ENCODE results near the gene STUM. TPM values are rescaled to one million over a fixed set of nuclear protein-coding genes. Genes with fewer than 3 reads are reported as not detected.

The STUM gene
- polyA plus RNA-seq, 2 of the 4 experiments (the other 2 are of a cell fraction), result not detected

GRCh38 chr1:226542623-226543103 is 5.9 kb upstream of the STUM start:
- ChIA-PET CTCF (interaction anchor here (1.1 to 2.3 kb wide), 4 partner anchors 9 to 125 kb away, joined by 3 to 8 read pairs (median 5); no protein-coding TSS in a partner anchor), POLR2A (no interaction called here)
- TF ChIP-seq EHF (CRISPR knock-in tag; IDR thresholded peaks at IDR 0.05) (no peak), HOXB13 (CRISPR knock-in tag; IDR thresholded peaks at IDR 0.05; ENCODE audit: low read depth) (no peak)
- Histone ChIP-seq H3K4me2 (no peak overlapping the region), H3K27ac (no peak overlapping the region), H3K9me3 (no peaks in the 10 kb centered on the region), H3K4me3 (no peak overlapping the region), H3K4me1 (no peaks in the 10 kb centered on the region)
- ATAC-seq, result no peak
- no peak for DNase-seq (ENCODE audit: low read depth in 1 of 2, low spot score in 1 of 2)
- no peak for FAIRE-seq
- WGBS (ENCODE audit: missing lambda C conversion rate), result 56% methylated on average over 10 of the region's 10 CpGs

- CTCF ChIA-PET, result interaction anchor here (0.9 to 5.7 kb wide), 6 partner anchors 9 to 284 kb away, joined by 3 to 36 read pairs (median 7); no protein-coding TSS in a partner anchor
- no peak for DNase-seq (ENCODE audit: low read depth in 1 of 2, low spot score in 1 of 2)
- H3K4me2 ChIP-seq, result no peak overlapping the region
- H3K4me3 ChIP-seq, result no peak overlapping the region
- FAIRE-seq, result no peak
- WGBS (ENCODE audit: missing lambda C conversion rate), result 21% methylated on average over 5 of the region's 5 CpGs
- no peaks in the 10 kb centered on the region for H3K9me3 ChIP-seq
- H3K4me1 ChIP-seq, result peaks cover 19% of the 10 kb centered on the region
- POLR2A ChIA-PET, result no interaction called here
- H3K27ac ChIP-seq, result no peak overlapping the region
- no peak for ATAC-seq
- TF ChIP-seq ZSCAN20 (CRISPR knock-in tag; IDR thresholded peaks at IDR 0.05), result no peak
- TF ChIP-seq KDM5A (IDR thresholded peaks at IDR 0.05), result no peak
- no peak for TF ChIP-seq MYC (IDR thresholded peaks at IDR 0.05; ENCODE audit: borderline replicate concordance, low read length)
- no peak for TF ChIP-seq NPAS2 (CRISPR knock-in tag; IDR thresholded peaks at IDR 0.05; ENCODE audit: borderline replicate concordance)
- no peak for TF ChIP-seq RNF2 (IDR thresholded peaks at IDR 0.05; ENCODE audit: borderline replicate concordance, low read depth)
- TF ChIP-seq EHF (CRISPR knock-in tag; IDR thresholded peaks at IDR 0.05), result no peak
- TF ChIP-seq RCOR1 (IDR thresholded peaks at IDR 0.05; ENCODE audit: low read depth, low read length), result no peak
- no peak for TF ChIP-seq PHF8 (IDR thresholded peaks at IDR 0.05; ENCODE audit: borderline replicate concordance, low read depth)
- TF ChIP-seq TFCP2L1 (CRISPR knock-in tag; IDR thresholded peaks at IDR 0.05), result no peak
Measured at GRCh38 chr1:226545836-226546596, 2.5 kb upstream of the STUM start.

- no peak for ATAC-seq
- H3K4me2 ChIP-seq, result no peak overlapping the region
- FAIRE-seq, result no peak
- TF ChIP-seq EHF (CRISPR knock-in tag; IDR thresholded peaks at IDR 0.05) (no peak), ESRRA (IDR thresholded peaks at IDR 0.05; ENCODE audit: borderline replicate concordance, low read length) (no peak), POLR2AphosphoS2 (conservative IDR thresholded peaks at IDR 0.05; ENCODE audit: low read length) (no peak), E2F6 (IDR thresholded peaks at IDR 0.05; ENCODE audit: borderline replicate concordance, low read depth) (no peak), PBX3 (IDR thresholded peaks at IDR 0.05) (no peak), RFX5 (IDR thresholded peaks at IDR 0.05) (no peak), MAX (IDR thresholded peaks at IDR 0.05) (no peak), NFE2L2 (conservative IDR thresholded peaks at IDR 0.05; ENCODE audit: low read length) (no peak), EP300 (IDR thresholded peaks at IDR 0.05) (no peak), KDM5A (IDR thresholded peaks at IDR 0.05) (no peak), MAFK (IDR thresholded peaks at IDR 0.05; ENCODE audit: partially characterized antibody) (no peak)
- DNase-seq (ENCODE audit: low read depth in 1 of 2, low spot score in 1 of 2), result no peak
- H3K4me3 ChIP-seq, result no peak overlapping the region
- ChIA-PET POLR2A (no interaction called here), CTCF (interaction anchor here (0.6 to 5.7 kb wide), 27 partner anchors 9 to 891 kb away, joined by 3 to 36 read pairs (median 4); no protein-coding TSS in a partner anchor)
- peaks cover 19% of the 10 kb centered on the region for H3K4me1 ChIP-seq
- H3K9me3 ChIP-seq, result no peaks in the 10 kb centered on the region
- WGBS (ENCODE audit: missing lambda C conversion rate), result 83% methylated on average over 4 of the region's 4 CpGs
- no peak overlapping the region for H3K27ac ChIP-seq
Measured at GRCh38 chr1:226546926-226547325, 1.6 kb upstream of the STUM start.

Measured in A549 (cell line).